Tibial nerve (tissue), 4 donors: ENCODE data around the gene DBI.

Experiments
- CTCF ChIP-seq, 5 experiments: fragments of 200-600 bp in 3 of 5; fragments of 450-650 bp in 2 of 5; sonication (generic) in 3 of 5; IDR thresholded peaks; one replicate each; pipeline ENCODE4 v1.5.1; 2016 to 2019; ENCODE audit warnings: antibody characterized with exemption in 5 of 5, mild to moderate bottlenecking in 3 of 5, moderate library complexity in 2 of 5
- EP300 ChIP-seq, 2 donors: sonication (generic); formaldehyde crosslinking; IDR thresholded peaks; one replicate each; pipeline ENCODE4 v1.6.1; 2017; ENCODE audit warnings: antibody characterized with exemption in 2 of 2, mild to moderate bottlenecking in 1 of 2

GRCh38 chr2:119419803-119420508, 53.2 kb downstream of the DBI start:
- no peak for TF ChIP-seq CTCF (IDR thresholded peaks at IDR 0.05)
- no peak for TF ChIP-seq EP300 (IDR thresholded peaks at IDR 0.05)
